Kidney capillary endothelial cell (primary cell): ENCODE data around the gene ULBP2.
A peak's percentile ranks its signal among the peaks of the same experiment; 100 is the strongest.
"Not testable (repeated sequence)": the region's sequence is repeated elsewhere in the genome, so short reads cannot be mapped to it uniquely, and the experiment has no call there.

ENCODE experiments used
- DNase-seq: peaks from one replicate; pipeline ENCODE4 v3.0.0-alpha.2; 2018; ENCODE audit warnings: low spot score

Gene ULBP2, protein sequence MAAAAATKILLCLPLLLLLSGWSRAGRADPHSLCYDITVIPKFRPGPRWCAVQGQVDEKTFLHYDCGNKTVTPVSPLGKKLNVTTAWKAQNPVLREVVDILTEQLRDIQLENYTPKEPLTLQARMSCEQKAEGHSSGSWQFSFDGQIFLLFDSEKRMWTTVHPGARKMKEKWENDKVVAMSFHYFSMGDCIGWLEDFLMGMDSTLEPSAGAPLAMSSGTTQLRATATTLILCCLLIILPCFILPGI

DNA sequence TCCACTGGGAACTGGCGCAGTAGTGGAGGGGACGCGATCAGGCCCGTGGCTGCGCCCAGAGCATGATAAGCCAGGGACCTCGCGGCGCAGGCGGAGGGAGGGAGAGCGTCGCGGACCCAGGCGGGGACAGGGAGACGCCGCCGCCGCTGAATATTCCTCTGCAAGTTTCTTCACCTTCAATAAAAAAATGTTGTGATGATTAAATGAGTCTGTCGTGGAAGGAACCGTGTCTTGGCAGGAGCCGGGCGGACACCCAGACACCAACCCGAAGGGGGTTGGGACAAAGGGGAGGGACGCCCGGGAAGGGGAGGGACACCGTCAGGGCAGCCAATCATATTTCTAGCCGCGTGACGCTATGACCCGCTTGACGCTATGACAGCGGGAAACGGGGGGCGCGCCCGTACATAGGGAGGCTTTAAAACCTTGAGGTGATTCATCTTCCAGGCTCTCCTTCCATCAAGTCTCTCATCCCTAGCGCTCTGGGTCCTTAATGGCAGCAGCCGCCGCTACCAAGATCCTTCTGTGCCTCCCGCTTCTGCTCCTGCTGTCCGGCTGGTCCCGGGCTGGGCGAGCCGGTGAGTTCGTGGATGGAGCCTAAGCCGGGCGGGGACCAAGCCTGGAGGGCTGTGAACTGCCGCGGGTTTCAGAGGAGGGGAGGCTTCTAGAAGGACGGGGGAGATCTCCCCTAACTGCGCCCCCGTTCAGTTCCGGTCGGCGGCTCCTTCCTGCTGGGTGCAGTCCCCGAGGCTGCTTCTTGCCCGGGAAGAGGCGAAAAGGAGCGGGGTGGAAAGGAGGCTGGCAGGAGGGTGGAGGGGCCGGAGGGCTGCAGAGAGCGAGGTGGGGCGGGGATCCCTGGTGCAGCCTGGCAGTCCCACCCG lies at the start of gene ULBP2:
ULBP2 (plus strand) TSS at position 432 of the 878 bp plus-strand sequence; CDS start at position 491, 59 bp downstream.
- DNase-seq = peak; percentile 98

DNA sequence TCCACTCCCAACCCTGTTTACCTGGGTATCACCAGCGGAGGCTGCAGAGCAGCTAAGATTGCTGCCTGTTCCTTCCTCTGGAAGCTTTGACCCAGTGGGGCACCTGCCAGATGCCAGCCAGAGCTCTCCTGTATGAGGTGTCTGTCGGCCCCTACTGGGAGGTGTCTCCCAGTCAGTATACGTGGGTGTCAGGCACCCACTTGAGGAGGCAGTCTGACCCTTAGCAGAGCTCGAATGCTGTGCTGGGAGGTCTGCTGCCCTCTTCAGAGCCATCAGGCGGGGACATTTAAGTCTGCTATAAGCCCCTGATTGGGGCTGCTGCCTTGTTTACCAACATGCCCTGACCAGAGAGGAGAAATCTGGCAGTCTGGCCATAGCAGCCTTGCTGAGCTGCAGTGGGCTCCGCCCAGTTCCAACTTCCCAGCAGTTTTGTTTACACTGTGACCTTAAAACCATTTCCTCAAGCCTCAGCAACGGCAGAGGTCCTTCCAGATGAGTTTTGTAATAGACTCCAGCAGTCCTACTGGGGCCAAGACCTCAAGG lies 46.7 kb upstream of the ULBP2 start:
- DNase-seq = peak; percentile 17

DNA sequence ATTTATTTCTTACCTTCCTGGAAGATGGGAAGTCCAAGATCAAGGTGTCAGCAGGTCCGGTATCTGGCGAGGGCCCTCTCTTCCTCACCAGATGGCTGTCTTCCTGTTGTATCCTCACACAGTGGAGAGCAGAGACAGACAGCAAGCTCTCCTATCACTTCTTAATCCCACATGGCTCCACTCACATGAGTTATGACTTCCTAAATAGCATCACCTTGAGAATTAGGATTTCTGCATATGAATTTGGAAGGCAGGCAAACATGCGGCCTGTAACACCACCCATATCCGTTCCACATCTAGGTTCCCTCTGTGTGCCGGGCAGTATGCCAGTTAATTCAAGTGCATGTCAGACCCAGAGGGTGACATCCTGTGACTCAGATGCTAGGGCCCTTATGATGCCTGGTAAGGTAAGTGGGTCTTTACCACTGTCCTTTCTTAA lies 46.0 kb upstream of the ULBP2 start:
- peak; percentile 88 for DNase-seq

DNA sequence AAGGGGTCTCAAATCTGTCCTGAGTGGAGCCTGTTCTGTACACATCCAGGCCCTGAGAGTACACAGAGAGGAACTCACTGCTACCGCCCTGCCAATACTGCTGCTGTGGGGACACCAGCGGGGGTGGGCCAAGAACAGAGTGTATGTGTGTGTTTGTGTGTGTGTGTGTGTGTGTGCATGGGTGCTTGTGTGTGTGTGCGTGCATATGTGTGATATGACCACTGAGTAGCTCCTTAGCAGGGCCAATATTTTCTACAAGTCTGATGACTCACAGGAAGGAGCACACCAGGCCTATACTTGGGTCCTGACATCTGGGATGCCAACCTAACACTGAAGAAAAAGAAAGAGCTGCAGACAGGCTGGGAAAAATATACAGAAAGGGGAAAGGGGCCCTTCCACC lies 45.3 kb upstream of the ULBP2 start:
- peak; percentile 67 for DNase-seq

DNA sequence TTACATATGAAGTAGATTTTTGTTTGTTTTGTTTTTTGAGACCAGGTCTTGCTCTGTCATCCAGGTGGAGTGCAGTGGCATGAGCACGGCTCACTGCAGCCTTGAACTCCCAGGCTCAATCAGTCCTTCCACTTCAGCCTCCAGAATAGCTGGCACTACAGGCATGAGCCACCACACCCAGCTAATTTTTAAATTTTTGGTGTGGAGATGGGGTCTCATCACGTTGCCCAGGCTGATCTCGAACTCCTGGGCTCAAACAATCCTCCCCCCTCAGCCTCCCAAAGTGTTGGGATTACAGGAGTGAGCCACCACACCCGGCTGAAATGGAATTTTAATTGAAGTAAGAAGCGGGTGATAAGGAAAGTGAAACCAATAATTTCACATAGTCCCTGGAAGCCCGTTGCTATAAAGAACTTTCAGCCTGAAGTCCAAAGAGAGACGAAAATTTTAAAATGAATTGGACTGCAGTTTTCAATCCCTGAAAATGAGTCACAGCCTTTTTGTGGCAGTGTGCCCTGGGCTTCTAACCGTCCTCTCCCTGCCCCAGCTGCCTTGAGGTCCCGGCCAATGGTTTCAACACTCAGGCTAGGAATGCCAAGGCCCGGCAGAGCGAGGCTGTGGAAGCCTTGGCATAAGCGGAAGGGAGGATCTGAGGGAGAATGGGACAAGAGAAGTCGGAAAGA lies 44.7 kb upstream of the ULBP2 start:
- peak; percentile 9 for DNase-seq

DNA sequence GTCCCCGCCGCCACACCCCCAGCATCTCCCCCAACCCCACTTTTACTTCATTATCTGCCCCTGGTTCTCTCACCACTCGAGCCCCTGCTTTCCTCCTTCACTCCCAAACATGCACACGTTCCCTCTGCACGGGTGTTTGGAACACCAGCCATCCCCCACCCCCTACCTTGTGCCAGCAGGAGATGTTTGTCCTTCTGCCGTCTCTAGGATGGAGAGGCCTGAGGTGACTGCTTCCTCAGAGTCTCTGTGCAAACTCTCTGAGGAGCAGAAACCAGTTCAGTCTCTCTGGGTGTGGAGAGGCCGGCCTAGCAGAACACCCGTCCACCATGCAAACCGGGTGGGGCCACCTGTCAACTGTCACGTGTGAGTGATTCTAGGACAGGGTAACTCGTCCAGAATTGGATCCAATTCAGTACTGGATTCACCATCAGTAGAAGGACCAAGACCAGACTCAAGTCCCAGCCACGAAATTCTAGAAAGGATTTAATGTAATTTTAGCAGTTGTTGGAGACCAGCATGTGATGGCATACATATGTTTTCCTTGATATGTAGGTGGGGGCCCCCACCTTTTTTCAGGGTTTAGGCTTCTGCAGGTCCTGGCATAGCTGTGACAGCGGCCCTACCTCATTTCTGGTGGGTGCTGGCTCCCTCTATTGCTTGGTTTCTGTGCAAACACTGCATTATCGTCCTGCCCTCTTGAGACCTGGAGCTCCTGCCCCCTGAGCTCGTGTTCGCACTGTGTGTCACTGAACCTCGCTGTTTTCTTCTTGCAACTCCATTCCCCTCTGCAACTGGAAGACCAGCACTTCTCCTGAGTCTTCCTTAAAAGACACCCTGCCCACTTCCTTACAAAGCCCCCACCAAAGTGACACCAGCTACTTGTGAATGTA lies 43.7 kb upstream of the ULBP2 start, which contains the start of gene RAET1E:
RAET1E (minus strand) TSS at position 259 of the 890 bp plus-strand sequence. CDS start 7,212 bp downstream, outside the sequence.
- DNase-seq = no peak

DNA sequence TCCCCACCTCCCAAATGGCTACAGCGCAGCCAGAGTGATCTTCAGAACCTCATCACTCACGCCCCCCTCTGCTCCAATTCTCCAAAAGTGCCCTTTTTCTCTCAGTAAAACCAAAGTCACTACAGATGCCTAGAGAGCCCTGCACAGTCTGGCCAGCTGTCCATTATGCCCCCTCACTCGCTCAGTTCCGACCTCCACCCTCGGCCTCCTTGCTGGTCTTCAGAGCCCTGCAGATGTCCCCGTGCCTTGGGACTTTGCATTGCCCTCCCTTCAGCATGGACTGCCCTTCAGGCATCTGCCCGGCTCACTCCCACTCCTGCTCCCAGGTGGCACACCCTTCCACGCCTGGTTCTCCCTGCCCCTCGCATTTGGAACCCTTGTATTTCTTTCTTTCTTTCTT lies 42.8 kb upstream of the ULBP2 start:
- no peak for DNase-seq

DNA sequence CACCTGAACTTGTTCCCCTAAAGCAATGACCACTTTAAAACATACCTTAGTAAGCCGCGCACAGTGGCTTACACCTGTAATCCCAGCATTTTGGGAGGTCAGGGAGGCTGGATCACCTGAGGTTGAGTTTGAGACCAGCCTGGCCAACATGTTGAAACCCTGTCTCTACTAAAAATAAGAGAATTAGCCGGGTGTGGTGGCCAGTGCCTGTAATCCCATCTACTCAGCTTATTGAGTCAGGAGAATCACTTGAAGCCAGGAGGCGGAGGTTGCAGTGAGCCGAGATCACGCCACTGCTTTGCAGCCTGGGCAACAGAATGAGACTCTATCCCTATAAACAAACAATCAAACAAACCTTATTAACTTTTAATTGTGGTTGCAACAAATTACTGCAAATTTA lies 42.3 kb upstream of the ULBP2 start:
- DNase-seq = no peak

DNA sequence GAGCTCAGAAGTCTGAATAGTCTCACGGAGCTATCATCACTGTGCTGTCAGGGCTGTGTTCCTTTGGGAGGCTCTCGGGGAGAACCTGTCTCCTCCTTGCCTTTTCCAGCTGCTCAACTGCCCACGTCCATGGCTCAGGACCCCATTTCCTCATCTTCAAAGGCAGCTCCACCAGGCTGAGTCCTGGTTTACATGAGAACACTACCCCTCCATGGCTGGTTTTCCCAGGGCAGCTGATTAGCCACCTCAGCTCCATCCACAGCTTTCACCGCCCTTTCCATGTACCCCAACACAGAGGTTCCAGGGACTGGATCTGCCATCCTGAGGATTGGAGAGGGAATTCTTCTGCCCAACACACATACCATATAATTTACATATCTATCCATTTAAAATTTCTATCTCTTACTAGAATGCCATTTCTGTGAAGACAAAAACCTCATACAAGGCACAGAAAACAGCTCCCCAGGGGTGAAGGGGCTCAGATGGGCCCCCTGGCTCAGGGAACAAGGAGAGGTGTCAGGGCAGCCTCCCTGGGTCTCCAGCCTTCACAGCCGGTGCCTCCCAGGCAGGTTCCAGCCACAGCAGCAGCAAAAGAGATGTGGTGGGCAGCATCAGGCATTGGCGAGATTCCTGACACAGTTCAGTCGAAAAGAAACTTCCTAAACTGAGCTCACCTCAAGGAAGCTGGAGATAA lies 41.7 kb upstream of the ULBP2 start:
- DNase-seq = no peak

DNA sequence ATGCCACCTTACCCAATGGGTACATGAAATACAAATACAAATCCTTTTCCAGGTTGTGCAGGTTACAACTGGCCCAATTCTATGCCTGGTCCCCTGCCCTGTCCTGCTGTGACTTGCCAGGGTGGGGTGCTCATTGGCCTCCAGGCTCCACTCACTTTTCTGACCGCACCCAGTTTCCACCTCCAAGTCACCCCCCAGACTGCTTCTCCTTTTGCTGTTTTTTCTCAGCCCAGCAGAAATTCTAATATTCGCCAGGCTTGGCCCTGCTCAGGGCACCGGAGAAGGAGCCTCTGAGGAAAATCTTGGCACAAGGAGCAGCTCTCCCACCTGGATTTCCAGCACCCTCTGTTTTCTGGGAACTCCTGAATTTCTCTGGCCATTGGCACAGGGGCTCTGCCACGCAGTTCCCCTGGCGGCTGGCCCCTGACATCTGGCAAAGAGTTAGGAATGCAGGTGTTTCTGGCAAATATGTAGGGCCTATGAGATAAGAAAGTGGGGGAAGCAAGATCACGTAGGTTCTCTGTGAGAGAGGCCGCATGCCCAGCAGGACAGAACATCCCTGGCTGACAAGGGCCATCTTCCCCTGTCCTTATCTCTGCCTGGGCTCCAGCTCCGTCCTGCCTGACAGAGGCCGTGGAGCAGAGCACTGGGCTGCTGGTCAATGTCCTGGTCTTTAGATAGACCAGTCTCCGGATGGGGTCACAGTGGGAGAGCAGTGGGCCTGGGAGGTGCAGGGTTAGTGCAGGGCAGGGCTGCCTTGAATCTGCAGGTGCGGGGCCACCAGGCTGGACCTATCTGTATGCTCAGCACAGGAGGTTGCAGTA lies 41.0 kb upstream of the ULBP2 start:
- no peak for DNase-seq

DNA sequence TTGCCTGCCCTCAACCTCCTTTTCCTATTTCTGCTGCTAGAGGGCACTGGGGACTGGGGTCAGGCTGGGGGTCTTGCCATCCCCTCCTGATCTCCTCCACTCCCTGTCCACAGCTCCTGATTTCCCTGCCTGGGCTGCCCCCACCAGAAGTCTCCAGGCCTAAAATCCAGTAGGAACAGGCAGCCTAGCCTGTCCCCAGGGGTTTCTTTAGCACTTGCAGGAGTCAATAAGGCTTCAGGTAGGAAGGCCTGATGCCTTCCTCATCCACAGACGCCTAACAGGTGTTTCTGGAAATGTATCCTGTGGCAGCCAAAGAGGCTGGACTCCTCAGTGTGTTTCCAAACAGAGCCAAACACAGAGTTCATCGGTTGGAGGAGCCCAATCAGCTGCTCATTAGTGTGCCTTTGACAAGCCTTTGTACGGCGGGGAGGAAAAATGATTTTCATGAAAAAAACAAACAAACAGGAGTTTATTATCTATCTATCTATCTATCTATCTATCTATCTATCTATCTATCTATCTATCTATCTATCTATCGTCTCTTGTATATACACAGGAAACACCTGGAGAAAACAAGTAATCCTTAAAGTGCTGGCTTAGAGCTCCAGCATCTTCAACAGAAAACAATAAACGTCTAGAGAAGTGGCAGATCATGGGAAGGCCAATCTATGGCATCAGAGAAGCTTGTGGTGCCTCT lies 40.2 kb upstream of the ULBP2 start:
- no peak for DNase-seq

DNA sequence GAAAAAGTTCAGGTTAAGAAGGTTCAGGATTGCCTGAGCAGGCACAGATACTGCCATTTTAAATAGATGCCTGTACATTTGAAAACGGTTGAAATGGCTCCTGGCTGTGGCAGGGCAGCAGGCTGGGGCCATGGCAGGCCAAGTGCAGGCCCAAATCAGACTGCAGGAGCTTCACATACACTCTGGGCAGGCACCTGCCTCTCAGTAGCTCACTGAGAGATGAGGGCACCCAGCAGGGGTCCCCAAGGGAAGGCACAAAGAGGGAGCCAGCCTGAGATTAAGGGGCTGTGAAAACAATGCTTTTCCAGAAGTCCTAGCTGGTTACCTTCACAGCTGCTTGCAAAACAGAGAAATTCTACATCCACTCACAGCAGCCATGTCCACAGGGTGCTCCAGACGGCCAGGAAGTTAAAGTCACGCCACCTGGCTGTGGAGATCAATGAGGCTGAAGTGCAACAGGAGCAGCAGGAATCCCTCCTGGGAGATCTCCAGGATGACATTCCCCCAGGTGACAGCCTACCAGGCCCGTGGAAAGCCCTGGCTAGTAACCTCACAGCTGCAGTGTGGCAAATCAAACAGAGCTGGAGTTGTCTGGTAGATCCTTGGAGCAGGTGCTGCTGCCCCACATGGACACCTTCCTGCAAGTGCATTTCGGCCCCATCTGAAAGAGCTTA lies 37.7 kb upstream of the ULBP2 start:
- DNase-seq = no peak

DNA sequence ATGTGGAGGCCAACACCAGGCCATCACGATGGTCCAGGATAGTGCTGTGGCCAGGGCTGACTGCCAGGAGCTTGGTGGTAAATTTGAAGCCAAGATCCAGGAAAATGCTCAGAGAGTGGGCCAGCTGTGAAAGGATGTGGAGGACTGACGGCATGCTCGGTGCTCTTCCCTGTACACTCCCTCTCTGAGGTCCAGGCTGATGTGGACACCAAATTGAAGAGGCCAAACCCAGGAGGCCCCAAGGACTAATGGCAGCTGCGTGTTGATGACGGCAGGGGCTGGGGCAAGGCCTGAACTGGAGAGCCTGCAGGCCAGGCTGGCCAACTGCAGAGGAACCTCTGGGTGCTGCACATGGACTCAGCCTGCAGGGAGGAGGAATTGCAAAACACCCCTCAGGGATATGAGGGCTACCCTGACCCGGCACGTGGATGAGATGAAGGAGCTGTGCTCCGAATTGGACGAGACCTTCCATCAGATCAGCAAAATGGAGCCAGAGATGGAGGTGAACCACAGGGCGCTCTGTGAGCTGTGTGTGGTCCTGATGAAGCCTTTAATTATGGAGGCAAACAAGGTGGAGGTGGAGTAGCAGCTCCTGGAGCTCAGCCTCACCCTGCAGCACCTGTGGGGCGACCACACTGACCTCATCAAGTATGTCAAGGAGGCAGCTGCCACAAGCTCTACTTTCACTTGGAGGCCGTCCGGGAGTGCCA lies 37.0 kb upstream of the ULBP2 start:
- DNase-seq = no peak

DNA sequence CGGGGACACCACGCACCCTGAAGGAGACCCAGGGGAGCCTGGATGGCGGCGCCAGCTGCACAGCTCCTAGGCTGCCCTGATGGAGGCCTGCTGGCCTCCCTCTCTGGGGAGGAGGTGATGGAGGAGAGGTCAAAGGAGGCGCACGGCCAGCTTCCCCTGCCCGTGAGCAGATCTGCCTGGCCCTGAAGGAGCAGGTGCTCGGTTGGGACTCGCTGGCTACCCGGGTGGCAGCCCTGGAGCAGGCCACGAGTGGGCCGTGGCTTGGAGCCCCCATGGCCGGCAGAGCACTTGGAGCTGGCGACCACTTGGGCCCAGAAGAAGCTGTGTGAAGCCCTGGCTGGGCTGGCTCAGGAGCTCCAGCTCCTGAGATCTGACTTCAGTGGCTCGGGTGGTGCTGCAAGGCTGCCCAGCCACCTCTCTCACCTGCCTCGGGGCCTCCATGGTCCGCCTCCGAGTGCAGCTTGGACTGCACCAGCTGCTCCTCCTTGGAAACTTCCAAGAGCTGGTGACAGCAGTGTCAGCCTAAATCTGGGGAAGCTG lies 36.4 kb upstream of the ULBP2 start:
- DNase-seq = no peak

DNA sequence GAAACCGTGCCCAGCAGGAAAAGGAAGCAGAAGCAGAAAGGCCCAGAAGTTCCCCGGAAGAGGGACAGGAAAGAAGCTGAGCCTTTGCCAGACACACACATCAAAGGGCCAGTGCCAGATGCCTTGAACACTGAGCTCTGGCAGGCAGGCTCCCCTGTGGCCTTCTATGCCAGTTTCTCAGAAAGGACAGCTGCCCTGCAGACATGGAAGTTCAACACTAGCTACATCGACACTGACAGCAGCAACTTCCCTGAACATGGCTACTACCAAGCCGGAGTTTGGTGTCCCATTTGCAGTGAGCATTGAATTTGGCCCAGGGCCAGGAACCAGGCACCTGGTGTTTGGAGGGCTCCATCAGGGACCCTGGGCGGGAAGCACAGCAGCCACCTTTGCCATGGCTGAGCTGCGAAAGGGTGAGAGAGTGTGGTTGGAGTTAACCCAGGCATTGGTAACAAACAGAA lies 35.9 kb upstream of the ULBP2 start:
- no peak for DNase-seq

DNA sequence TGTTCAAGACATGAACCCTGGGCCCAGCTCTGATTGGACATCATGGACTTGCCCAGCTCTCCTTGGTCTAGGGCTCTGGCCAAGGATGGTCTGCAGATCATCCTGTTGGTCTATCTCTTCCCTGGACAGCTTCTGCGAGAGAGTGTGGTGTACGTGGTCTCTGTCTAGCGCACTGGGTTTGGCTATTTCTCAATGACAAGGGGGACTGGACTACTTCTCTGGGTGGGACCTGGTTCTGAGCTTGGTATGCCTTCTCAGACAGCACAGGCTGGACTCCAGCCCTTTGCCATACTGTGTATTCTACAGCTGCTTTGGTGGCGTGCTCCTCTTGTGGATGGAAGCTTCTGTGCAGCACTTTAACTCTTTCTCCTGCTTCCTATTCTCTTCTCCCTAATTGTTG lies 35.4 kb upstream of the ULBP2 start:
- DNase-seq = no peak

DNA sequence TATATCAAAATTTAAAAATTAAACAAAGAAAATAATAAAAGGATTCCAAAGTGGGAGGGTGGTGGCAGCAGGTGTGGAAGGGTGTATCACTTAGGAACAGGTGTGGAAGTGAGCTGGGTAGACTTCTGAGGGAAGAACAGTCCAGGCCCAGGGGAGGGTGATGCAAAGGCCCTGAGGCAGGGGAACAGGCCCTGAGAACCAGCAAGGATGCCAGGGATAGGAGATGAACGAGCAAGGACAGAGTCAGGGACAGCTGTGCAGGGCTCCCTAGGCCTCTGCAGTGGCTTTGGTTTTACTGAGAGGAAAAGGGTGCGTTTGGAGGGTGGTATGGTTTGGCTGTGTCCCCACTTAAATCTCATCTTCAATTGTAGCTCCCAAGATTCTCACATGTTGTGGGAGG lies 34.5 kb upstream of the ULBP2 start:
- no peak for DNase-seq

DNA sequence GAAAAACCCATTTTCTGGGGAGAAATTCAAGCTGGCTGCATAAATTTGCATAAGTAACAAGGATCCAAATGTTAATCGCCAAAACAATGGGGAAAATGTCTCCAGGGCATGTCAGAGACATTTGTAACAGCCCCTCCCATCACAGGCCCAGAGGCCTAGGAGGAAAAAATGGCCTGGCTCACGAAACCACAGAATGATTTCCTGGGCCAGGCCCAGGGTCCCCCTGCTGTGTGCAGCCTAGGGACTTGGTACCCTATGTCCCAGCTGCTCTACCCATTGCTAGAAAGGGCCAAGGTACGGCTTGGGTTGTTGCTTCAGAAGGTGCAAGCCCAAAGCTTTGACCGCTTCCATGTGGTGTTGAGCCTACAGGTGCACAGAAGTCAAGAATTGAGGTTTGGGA lies 33.3 kb upstream of the ULBP2 start:
- not testable (repeated sequence) for DNase-seq
